ENCODE results near the gene SNX4. TPM values are rescaled to one million over a fixed set of nuclear protein-coding genes. Genes with fewer than 3 reads are reported as not detected.

Gene SNX4
- total RNA-seq, 5 donors from 2014 or later (not counting 1 experiment from before 2014, with no cell fraction given) = 17.6 to 23.5 (median 19.4) TPM

DNA sequence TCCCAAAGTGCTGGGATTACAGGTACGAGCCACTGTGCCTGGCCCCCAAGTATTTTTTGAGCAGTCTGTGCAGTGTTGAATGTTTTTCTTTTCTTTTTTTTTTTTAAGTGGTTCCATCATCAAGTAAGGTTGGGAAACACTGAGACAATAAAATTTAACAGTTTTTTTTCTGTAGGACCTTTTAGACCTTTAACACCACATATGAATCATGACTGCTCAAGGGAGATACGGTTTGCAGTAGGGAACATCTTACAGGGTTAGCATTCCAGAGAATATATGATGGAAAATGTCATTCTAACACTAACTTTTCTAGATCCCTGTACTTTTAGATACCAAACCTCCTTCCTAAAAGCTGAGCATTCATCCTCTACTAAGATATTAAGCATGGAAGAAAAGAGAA, 41.7 kb downstream of the SNX4 start:
- DNase-seq = no peak
- no CpG with 5 or more reads among the region's 2 CpGs for WGBS (ENCODE audit: insufficient coverage)
- H3K9me3 ChIP-seq = no peaks in the 10 kb centered on the region
- H3K27ac Mint-ChIP-seq = no peak overlapping the region
- no peaks in the 10 kb centered on the region for H3K27me3 ChIP-seq (replicated peaks in 1 of 2; ENCODE audit: control insufficient read depth in 2 of 2, extremely low read depth in 1 of 2, insufficient read depth in 2 of 2, low read length in 1 of 2)
- no peak overlapping the region for H3K27ac ChIP-seq (ENCODE audit: low read length)
- no peaks in the 10 kb centered on the region for H3K27me3 Mint-ChIP-seq
- no peaks in the 10 kb centered on the region for H3K4me1 ChIP-seq (ENCODE audit: control insufficient read depth in 1 of 2, extremely low read depth in 1 of 2, insufficient read depth in 2 of 2, low read length in 2 of 2)
- H3K9me3 Mint-ChIP-seq = no peaks in the 10 kb centered on the region
- no peaks in the 10 kb centered on the region for H3K4me1 Mint-ChIP-seq
- peaks cover 33% of the 10 kb centered on the region for H3K36me3 Mint-ChIP-seq
- H3K4me3 ChIP-seq (ENCODE audit: control insufficient read depth in 1 of 2, extremely low read depth in 1 of 2, low read length in 1 of 2) = no peak overlapping the region
- no peak overlapping the region for H3K4me3 Mint-ChIP-seq
- ChIA-PET CTCF (no interaction called here), POLR2A (interaction anchor here in 1 of 2 donors (0.5 kb wide), 1 partner anchor 49 kb away, joined by 4 read pairs; no protein-coding TSS in a partner anchor)
- no peak for ATAC-seq (replicated peaks in 1 of 4)
- peaks cover 5 to 27% of the 10 kb centered on the region in 2 donors for H3K36me3 ChIP-seq (ENCODE audit: control insufficient read depth in 2 of 2, extremely low read depth in 1 of 2, insufficient read depth in 1 of 2, low read length in 1 of 2)

DNA sequence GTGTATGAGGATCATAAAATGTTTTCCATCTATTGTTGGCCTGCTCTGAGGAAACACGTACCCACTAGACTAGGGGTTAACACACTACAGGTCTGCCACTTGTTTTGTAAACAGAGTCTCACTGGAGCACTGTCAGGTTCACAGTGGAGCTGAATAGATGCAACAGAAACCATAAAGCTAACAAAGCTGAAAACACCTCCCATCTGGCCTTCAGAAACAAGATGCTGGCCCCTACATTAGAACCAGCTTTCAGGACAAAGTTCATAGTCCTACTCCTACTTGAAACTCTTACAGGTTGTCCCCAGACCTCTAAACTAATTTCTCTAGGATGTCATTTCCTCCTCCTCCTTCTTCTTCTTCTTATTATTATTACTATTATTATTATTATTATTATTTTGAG, 42.3 kb downstream of the SNX4 start:
- no peak for ATAC-seq (replicated peaks in 1 of 4)
- no peaks in the 10 kb centered on the region for H3K4me1 Mint-ChIP-seq
- WGBS (ENCODE audit: insufficient coverage) = 100% methylated on average over 1 of the region's 1 CpG
- Histone ChIP-seq H3K36me3 (ENCODE audit: control insufficient read depth in 2 of 2, extremely low read depth in 1 of 2, insufficient read depth in 1 of 2, low read length in 1 of 2) (peaks cover 5 to 29% of the 10 kb centered on the region in 2 donors), H3K4me3 (ENCODE audit: control insufficient read depth in 1 of 2, extremely low read depth in 1 of 2, low read length in 1 of 2) (no peak overlapping the region), H3K9me3 (no peaks in the 10 kb centered on the region), H3K4me1 (ENCODE audit: control insufficient read depth in 1 of 2, extremely low read depth in 1 of 2, insufficient read depth in 2 of 2, low read length in 2 of 2) (no peaks in the 10 kb centered on the region), H3K27ac (ENCODE audit: low read length) (no peak overlapping the region), H3K27me3 (replicated peaks in 1 of 2; ENCODE audit: control insufficient read depth in 2 of 2, extremely low read depth in 1 of 2, insufficient read depth in 2 of 2, low read length in 1 of 2) (no peaks in the 10 kb centered on the region)
- H3K27ac Mint-ChIP-seq = no peak overlapping the region
- H3K27me3 Mint-ChIP-seq = no peaks in the 10 kb centered on the region
- peaks cover 37% of the 10 kb centered on the region for H3K36me3 Mint-ChIP-seq
- no peak for DNase-seq
- no peaks in the 10 kb centered on the region for H3K9me3 Mint-ChIP-seq
- CTCF ChIA-PET = no interaction called here
- no peak overlapping the region for H3K4me3 Mint-ChIP-seq
- POLR2A ChIA-PET = no interaction called here

DNA sequence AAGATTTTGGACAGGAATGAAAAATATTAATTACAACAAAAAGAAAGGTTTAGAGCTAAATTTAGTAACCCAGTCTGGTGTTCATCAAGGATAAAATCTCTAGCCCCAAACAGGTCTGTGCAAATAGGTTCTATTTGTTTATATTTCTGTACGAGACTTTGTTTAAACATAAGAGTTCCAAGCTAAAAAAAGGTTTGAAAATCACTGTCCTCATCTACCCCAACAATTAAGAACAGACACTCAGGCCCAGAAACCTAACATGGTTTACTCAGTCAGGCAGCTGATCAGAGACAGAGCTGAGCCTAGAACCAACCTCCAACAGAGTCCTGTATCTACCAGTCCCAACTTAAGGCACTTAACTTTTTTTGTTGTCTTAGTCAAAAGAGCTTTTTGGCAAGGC, 49.3 kb downstream of the SNX4 start:
- no peaks in the 10 kb centered on the region for H3K9me3 ChIP-seq
- Mint-ChIP-seq H3K4me3 (no peak overlapping the region), H3K4me1 (no peaks in the 10 kb centered on the region), H3K27ac (no peak overlapping the region), H3K27me3 (no peaks in the 10 kb centered on the region), H3K36me3 (peaks cover 53% of the 10 kb centered on the region), H3K9me3 (no peaks in the 10 kb centered on the region)
- H3K27ac ChIP-seq (ENCODE audit: low read length) = no peak overlapping the region
- CTCF ChIA-PET = interaction anchor here (0.6 to 0.7 kb wide), 4 partner anchors 9 to 684 kb away, joined by 3 to 5 read pairs (median 3); no protein-coding TSS in a partner anchor
- no peaks in the 10 kb centered on the region for H3K4me1 ChIP-seq (ENCODE audit: control insufficient read depth in 1 of 2, extremely low read depth in 1 of 2, insufficient read depth in 2 of 2, low read length in 2 of 2)
- H3K4me3 ChIP-seq (ENCODE audit: control insufficient read depth in 1 of 2, extremely low read depth in 1 of 2, low read length in 1 of 2) = no peak overlapping the region
- POLR2A ChIA-PET = interaction anchor here in 1 of 2 donors (0.6 kb wide), 1 partner anchor 476 kb away, joined by 3 read pairs; no protein-coding TSS in a partner anchor
- DNase-seq = no peak
- peaks cover 4 to 42% of the 10 kb centered on the region in 2 donors for H3K36me3 ChIP-seq (ENCODE audit: control insufficient read depth in 2 of 2, extremely low read depth in 1 of 2, insufficient read depth in 1 of 2, low read length in 1 of 2)
- WGBS (ENCODE audit: insufficient coverage) = no CpG with 5 or more reads among the region's 1 CpG
- no peak for ATAC-seq (replicated peaks in 1 of 4)
- no peaks in the 10 kb centered on the region for H3K27me3 ChIP-seq (replicated peaks in 1 of 2; ENCODE audit: control insufficient read depth in 2 of 2, extremely low read depth in 1 of 2, insufficient read depth in 2 of 2, low read length in 1 of 2)

DNA sequence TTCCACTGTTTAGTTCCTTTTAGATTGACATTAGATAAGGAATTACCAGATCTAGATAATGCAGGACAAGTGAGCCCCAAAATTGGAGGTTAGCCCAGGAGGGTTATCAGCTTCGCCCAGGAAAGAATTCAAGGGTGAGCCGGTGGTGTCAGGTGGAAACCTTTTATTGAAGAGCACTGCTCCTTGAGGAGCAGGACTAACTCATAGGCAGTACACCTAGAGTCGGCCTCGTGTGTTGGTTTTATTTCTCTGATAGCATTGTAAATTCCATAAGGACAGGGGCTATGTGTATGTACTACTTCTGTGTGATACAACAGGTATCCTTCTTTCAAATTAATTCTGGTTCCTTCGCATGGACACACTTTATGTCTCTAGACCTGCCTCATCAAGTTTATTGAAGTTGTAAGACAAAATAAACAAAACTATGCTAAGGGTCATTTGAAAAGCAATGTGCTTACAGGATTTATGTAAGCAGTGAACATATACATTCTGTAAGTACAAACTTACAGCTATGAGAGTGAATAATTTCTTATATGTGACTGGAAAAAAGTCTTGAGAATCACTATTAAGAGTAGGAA, 57.2 kb downstream of the SNX4 start:
- H3K9me3 Mint-ChIP-seq = no peaks in the 10 kb centered on the region
- no peak overlapping the region for H3K27ac Mint-ChIP-seq
- ATAC-seq (replicated peaks in 1 of 4) = no peak
- H3K27me3 Mint-ChIP-seq = no peaks in the 10 kb centered on the region
- H3K27me3 ChIP-seq (replicated peaks in 1 of 2; ENCODE audit: control insufficient read depth in 2 of 2, extremely low read depth in 1 of 2, insufficient read depth in 2 of 2, low read length in 1 of 2) = no peaks in the 10 kb centered on the region
- ChIA-PET CTCF (interaction anchor here (0.5 to 0.6 kb wide), 2 partner anchors 57 to 308 kb away, joined by 4 to 5 read pairs; partner anchors contain the start of gene SNX4 (in 1 of the 2)), POLR2A (no interaction called here)
- H3K27ac ChIP-seq (ENCODE audit: low read length) = no peak overlapping the region
- no peaks in the 10 kb centered on the region for H3K9me3 ChIP-seq
- H3K4me1 ChIP-seq (ENCODE audit: control insufficient read depth in 1 of 2, extremely low read depth in 1 of 2, insufficient read depth in 2 of 2, low read length in 2 of 2) = no peaks in the 10 kb centered on the region
- peaks cover 36% of the 10 kb centered on the region for H3K36me3 Mint-ChIP-seq
- H3K4me3 ChIP-seq (ENCODE audit: control insufficient read depth in 1 of 2, extremely low read depth in 1 of 2, low read length in 1 of 2) = no peak overlapping the region
- no peak for DNase-seq
- WGBS (ENCODE audit: insufficient coverage) = 100% methylated on average over 2 of the region's 5 CpGs
- H3K4me3 Mint-ChIP-seq = no peak overlapping the region
- no peaks in the 10 kb centered on the region for H3K4me1 Mint-ChIP-seq
- peaks cover 8 to 34% of the 10 kb centered on the region in 2 donors for H3K36me3 ChIP-seq (ENCODE audit: control insufficient read depth in 2 of 2, extremely low read depth in 1 of 2, insufficient read depth in 1 of 2, low read length in 1 of 2)

DNA sequence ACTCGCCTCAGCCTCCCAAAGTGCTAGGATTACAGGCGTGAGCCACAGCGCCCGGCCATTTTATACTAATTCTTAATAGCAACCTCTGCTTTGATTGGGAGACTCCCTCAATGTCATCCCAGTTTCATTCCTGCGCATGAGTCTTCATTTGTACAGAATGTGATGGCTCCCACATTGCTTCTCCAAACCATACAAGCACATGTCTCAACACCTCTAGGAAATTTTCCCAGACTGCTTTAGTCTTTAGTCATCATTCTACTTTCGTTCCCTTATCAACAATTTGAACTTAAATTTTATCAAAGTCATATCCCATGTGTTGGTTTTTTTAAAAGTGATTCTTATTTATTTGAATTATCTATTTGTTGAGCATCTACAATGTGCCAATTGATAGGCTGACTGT, 58.1 kb downstream of the SNX4 start:
- 97% methylated on average over 5 of the region's 6 CpGs for WGBS (ENCODE audit: insufficient coverage)
- ChIA-PET CTCF (no interaction called here), POLR2A (no interaction called here)
- Histone ChIP-seq H3K9me3 (no peaks in the 10 kb centered on the region), H3K27ac (ENCODE audit: low read length) (no peak overlapping the region), H3K4me3 (ENCODE audit: control insufficient read depth in 1 of 2, extremely low read depth in 1 of 2, low read length in 1 of 2) (no peak overlapping the region), H3K4me1 (ENCODE audit: control insufficient read depth in 1 of 2, extremely low read depth in 1 of 2, insufficient read depth in 2 of 2, low read length in 2 of 2) (no peaks in the 10 kb centered on the region), H3K36me3 (ENCODE audit: control insufficient read depth in 2 of 2, extremely low read depth in 1 of 2, insufficient read depth in 1 of 2, low read length in 1 of 2) (peaks cover 5 to 30% of the 10 kb centered on the region in 2 donors), H3K27me3 (replicated peaks in 1 of 2; ENCODE audit: control insufficient read depth in 2 of 2, extremely low read depth in 1 of 2, insufficient read depth in 2 of 2, low read length in 1 of 2) (no peaks in the 10 kb centered on the region)
- ATAC-seq (replicated peaks in 1 of 4) (no peak), DNase-seq (no peak)
- H3K9me3 Mint-ChIP-seq = no peaks in the 10 kb centered on the region
- H3K36me3 Mint-ChIP-seq = peaks cover 33% of the 10 kb centered on the region
- H3K27me3 Mint-ChIP-seq = no peaks in the 10 kb centered on the region
- no peaks in the 10 kb centered on the region for H3K4me1 Mint-ChIP-seq
- no peak overlapping the region for H3K27ac Mint-ChIP-seq
- no peak overlapping the region for H3K4me3 Mint-ChIP-seq

DNA sequence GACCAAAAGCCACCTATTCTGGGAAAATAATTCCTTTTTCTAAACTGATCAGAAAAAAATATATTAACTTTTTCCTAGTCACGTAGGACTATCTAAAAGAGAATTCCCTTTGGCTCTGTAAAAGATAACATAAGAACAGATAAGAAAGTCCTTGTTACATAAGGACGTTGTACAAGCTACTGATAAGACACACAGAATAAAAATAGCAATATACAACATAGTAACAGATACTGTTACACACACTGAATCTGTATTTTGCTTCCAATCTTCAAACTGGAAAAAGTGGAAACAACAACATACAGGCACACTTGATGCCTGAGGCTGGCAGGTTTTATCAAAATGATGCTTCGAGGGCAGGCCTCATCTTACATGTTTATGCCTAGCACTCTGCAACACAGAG, 59.8 kb downstream of the SNX4 start:
- H3K27me3 ChIP-seq (replicated peaks in 1 of 2; ENCODE audit: control insufficient read depth in 2 of 2, extremely low read depth in 1 of 2, insufficient read depth in 2 of 2, low read length in 1 of 2) = no peaks in the 10 kb centered on the region
- ChIA-PET CTCF (no interaction called here), POLR2A (no interaction called here)
- Mint-ChIP-seq H3K4me1 (no peaks in the 10 kb centered on the region), H3K27ac (no peak overlapping the region), H3K9me3 (no peaks in the 10 kb centered on the region), H3K27me3 (no peaks in the 10 kb centered on the region), H3K36me3 (peaks cover 37% of the 10 kb centered on the region), H3K4me3 (no peak overlapping the region)
- ATAC-seq (replicated peaks in 1 of 4) (no peak), DNase-seq (no peak)
- H3K36me3 ChIP-seq (ENCODE audit: control insufficient read depth in 2 of 2, extremely low read depth in 1 of 2, insufficient read depth in 1 of 2, low read length in 1 of 2) = peaks cover 7 to 39% of the 10 kb centered on the region in 2 donors
- no peak overlapping the region for H3K4me3 ChIP-seq (ENCODE audit: control insufficient read depth in 1 of 2, extremely low read depth in 1 of 2, low read length in 1 of 2)
- no peak overlapping the region for H3K27ac ChIP-seq (ENCODE audit: low read length)
- no CpG with 5 or more reads among the region's 3 CpGs for WGBS (ENCODE audit: insufficient coverage)
- H3K9me3 ChIP-seq = no peaks in the 10 kb centered on the region
- H3K4me1 ChIP-seq (ENCODE audit: control insufficient read depth in 1 of 2, extremely low read depth in 1 of 2, insufficient read depth in 2 of 2, low read length in 2 of 2) = no peaks in the 10 kb centered on the region

Measured in T-cell (primary cell).